AG04450 (cell line): Measurements from ENCODE around the gene COL27A1. TPM values are rescaled to one million over a fixed set of nuclear protein-coding genes. Genes with fewer than 3 reads are reported as not detected.

ENCODE experiments used
- CTCF ChIA-PET: fragments of 300-600, 350-600 bp; formaldehyde crosslinking; extraction: SDS; loops from one replicate; lab custom pipeline; 2022; ENCODE audit warnings: antibody characterized with exemption, inconsistent platforms; lab: Charles Lee
- POLR2A ChIA-PET: fragments of 350-600 bp; formaldehyde crosslinking; extraction: SDS; loops from one replicate; lab custom pipeline; 2021; ENCODE audit warnings: antibody characterized with exemption, inconsistent platforms; lab: Yijun Ruan, JAX
- DNase-seq: peaks from one replicate; pipeline ENCODE4 v3.0.0-alpha.2; 2011; ENCODE audit warnings: low read depth, low spot score
- H3K27ac ChIP-seq: one replicate; pipeline ENCODE4 v1.5.1; 2012; ENCODE audit warnings: low read depth, low read length, control low read depth
- H3K27me3 ChIP-seq: one replicate; pipeline ENCODE4 v1.6.0; 2012; ENCODE audit warnings: low read length; ENCODE audit not compliant: control insufficient read depth, insufficient read depth
- H3K4me3 ChIP-seq: 2 replicates; pipeline ENCODE4 v1.5.1; 2011; ENCODE audit warnings: mild to moderate bottlenecking, low read depth, low read length, control low read depth
- H3K9me3 ChIP-seq: 2 replicates; pipeline ENCODE4 v1.5.1; 2012; ENCODE audit warnings: low read length; ENCODE audit not compliant: control insufficient read depth, insufficient read depth
- CTCF ChIP-seq: IDR thresholded peaks from 2 replicates; pipeline ENCODE4 v1.5.1; 2011; ENCODE audit warnings: low read depth, low read length, control low read depth, inconsistent platforms
- polyA plus RNA-seq: library from polyadenylated mRNA; depleted of rRNA; stranded (reverse); fragments of >200 nt; gene quantifications from 2 replicates; pipeline ENCODE4 v1.2.3, GENCODE V29; 2011

The COL27A1 gene
- polyA plus RNA-seq, 1 experiment, result 8.5 TPM

GRCh38 chr9:114256827-114257328 is 101.5 kb downstream of the COL27A1 start:
- POLR2A ChIA-PET, result no interaction called here
- TF ChIP-seq CTCF, result no peak
- no peak for DNase-seq
- Histone ChIP-seq H3K9me3 (no peaks in the 10 kb centered on the region; the same call in 1 of the 2 replicates), H3K4me3 (no peak overlapping the region), H3K27me3 (no peaks in the 10 kb centered on the region), H3K27ac (no peak overlapping the region)
- CTCF ChIA-PET, result no interaction called here

GRCh38 chr9:114258218-114258617 is 102.9 kb downstream of the COL27A1 start:
- no peak for DNase-seq
- H3K27me3 ChIP-seq, result no peaks in the 10 kb centered on the region
- no peak overlapping the region for H3K27ac ChIP-seq
- no peak overlapping the region for H3K4me3 ChIP-seq
- no peaks in the 10 kb centered on the region; the same call in 1 of the 2 replicates for H3K9me3 ChIP-seq
- TF ChIP-seq CTCF, result no peak
- POLR2A ChIA-PET, result interaction anchor here (0.5 kb wide), 1 partner anchor 19 kb away, joined by 3 read pairs; no protein-coding TSS in a partner anchor
- CTCF ChIA-PET, result no interaction called here

GRCh38 chr9:114258866-114259797 is 103.8 kb downstream of the COL27A1 start:
- no peak overlapping the region for H3K27ac ChIP-seq
- no peak for TF ChIP-seq CTCF
- POLR2A ChIA-PET, result interaction anchor here (0.5 kb wide), 1 partner anchor 18 kb away, joined by 3 read pairs; no protein-coding TSS in a partner anchor
- no peak for DNase-seq
- H3K27me3 ChIP-seq, result no peaks in the 10 kb centered on the region
- CTCF ChIA-PET, result interaction anchor here (1.3 kb wide), 1 partner anchor 11 kb away, joined by 3 read pairs; no protein-coding TSS in a partner anchor
- no peak overlapping the region for H3K4me3 ChIP-seq
- H3K9me3 ChIP-seq, result no peaks in the 10 kb centered on the region; the same call in 1 of the 2 replicates

- Histone ChIP-seq H3K4me3 (no peak overlapping the region), H3K27ac (no peak overlapping the region), H3K9me3 (no peaks in the 10 kb centered on the region; the same call in 1 of the 2 replicates), H3K27me3 (no peaks in the 10 kb centered on the region)
- DNase-seq, result no peak
- TF ChIP-seq CTCF, result no peak
- POLR2A ChIA-PET, result no interaction called here
- CTCF ChIA-PET, result interaction anchor here (1.1 to 3.2 kb wide), 4 partner anchors 10 to 177 kb away, joined by 3 to 10 read pairs (median 8); no protein-coding TSS in a partner anchor
Observed at GRCh38 chr9:114259798-114260523, 104.6 kb downstream of the COL27A1 start.
